SU-DHL-6 (cell line): ENCODE measurements around the gene JSRP1.

ENCODE experiments used
- H2AFZ ChIP-seq: fragments of 200-600 bp; sonication (generic); 2 replicates; pipeline ENCODE4 v1.6.1; 2014; ENCODE audit warnings: low read depth, mild to moderate bottlenecking, moderate library complexity, mixed read lengths, antibody characterized with exemption, low read length; ENCODE audit not compliant: severe bottlenecking
- H3F3A ChIP-seq: fragments of 200-600 bp; shearing (Covaris generic); 2 replicates; pipeline ENCODE4 v1.6.0; 2016; ENCODE audit warnings: antibody characterized with exemption, mild to moderate bottlenecking; ENCODE audit not compliant: insufficient read depth
- H3K27ac ChIP-seq: fragments of 200-600 bp; sonication (generic); 2 replicates; pipeline ENCODE4 v1.5.1; 2016; ENCODE audit warnings: low read depth, mild to moderate bottlenecking, low read length, moderate library complexity, mixed read lengths
- H3K27me3 ChIP-seq: fragments of 200-600 bp; sonication (generic), shearing (Covaris generic); 2 replicates; pipeline ENCODE4 v1.6.0; 2014; ENCODE audit warnings: mild to moderate bottlenecking, low read length
- H3K36me3 ChIP-seq: fragments of 200-600 bp; sonication (generic); 2 replicates; pipeline ENCODE4 v1.6.1; 2014; ENCODE audit warnings: mild to moderate bottlenecking, low read length, mixed read lengths
- H3K4me2 ChIP-seq: fragments of 300-600, 200-600 bp; shearing (Covaris generic), sonication (generic); 2 replicates; pipeline ENCODE4 v1.6.0; 2014; ENCODE audit warnings: low read length, low read depth, mild to moderate bottlenecking; ENCODE audit not compliant: poor library complexity, severe bottlenecking
- H3K4me3 ChIP-seq: fragments of 200-600 bp; sonication (generic); 2 replicates; pipeline ENCODE4 v1.5.1; 2014; ENCODE audit warnings: antibody characterized with exemption, low read length, mild to moderate bottlenecking, mixed read lengths; ENCODE audit not compliant: insufficient read depth, poor library complexity, severe bottlenecking
- H3K79me2 ChIP-seq: fragments of 200-600 bp; sonication (generic); 2 replicates; pipeline ENCODE4 v1.6.1; 2014; ENCODE audit warnings: mild to moderate bottlenecking, low read length, moderate library complexity; ENCODE audit not compliant: insufficient read depth
- H3K9ac ChIP-seq: fragments of 200-600 bp; sonication (generic); 2 replicates; pipeline ENCODE4 v1.7.0; 2014; ENCODE audit warnings: mild to moderate bottlenecking, low read length
- H3K9me2 ChIP-seq: fragments of 200-600 bp; sonication (generic); replicated peaks from 2 replicates; pipeline ENCODE4 v1.6.1; 2014; ENCODE audit warnings: low read length; ENCODE audit not compliant: insufficient read depth
- H3K9me3 ChIP-seq: fragments of 200-600 bp; sonication (generic); 2 replicates; pipeline ENCODE4 v1.6.1; 2014; ENCODE audit warnings: low read length, mixed read lengths; ENCODE audit not compliant: insufficient read depth
- H4K20me1 ChIP-seq: fragments of 200-600 bp; sonication (generic); 2 replicates; pipeline ENCODE4 v1.6.1; 2014; ENCODE audit warnings: low read depth, mild to moderate bottlenecking, antibody characterized with exemption, low read length, moderate library complexity, mixed read lengths
- CTCF ChIP-seq: fragments of 200-600 bp; sonication (generic); IDR thresholded peaks from one replicate; pipeline ENCODE4 v1.5.1; 2017; ENCODE audit warnings: antibody characterized with exemption, mild to moderate bottlenecking, low read length, moderate library complexity; ENCODE audit not compliant: insufficient read depth, poor library complexity, severe bottlenecking
- EZH2phosphoT487 ChIP-seq: fragments of 200-600 bp; sonication (generic), shearing (Covaris generic); conservative IDR thresholded peaks from 2 replicates; pipeline ENCODE4 v1.6.1; 2018; ENCODE audit warnings: mild to moderate bottlenecking, antibody characterized with exemption, low read length, moderate library complexity, mixed read lengths

JSRP1 gene

GRCh38 chr19:2244125-2244411 lies 12.1 kb downstream of the JSRP1 start:
- Histone ChIP-seq H4K20me1 (peaks cover 5% of the 10 kb centered on the region; the same call in 1 of the 2 replicates), H3K27me3 (no peaks in the 10 kb centered on the region), H3K27ac (no peak overlapping the region), H2AFZ (no peak overlapping the region), H3K36me3 (no peaks in the 10 kb centered on the region), H3F3A (0 out of 2 replicates have a peak, but pooled peaks cover 6% of the 10 kb centered on the region), H3K9me2 (no peaks in the 10 kb centered on the region), H3K4me3 (no peak overlapping the region), H3K9me3 (no peaks in the 10 kb centered on the region), H3K4me2 (no peak overlapping the region), H3K79me2 (peaks cover 46% of the 10 kb centered on the region), H3K9ac (no peak overlapping the region)
- TF ChIP-seq CTCF (no peak), EZH2phosphoT487 (no peak)

GRCh38 chr19:2243274-2244124 lies 12.7 kb downstream of the JSRP1 start:
- Histone ChIP-seq H3F3A (0 out of 2 replicates have a peak, but pooled peaks cover under 1% of the 10 kb centered on the region), H3K36me3 (no peaks in the 10 kb centered on the region), H2AFZ (no peak overlapping the region), H3K9me3 (no peaks in the 10 kb centered on the region), H3K27ac (no peak overlapping the region), H3K9ac (no peak overlapping the region), H3K79me2 (peaks cover 52% of the 10 kb centered on the region), H3K27me3 (no peaks in the 10 kb centered on the region), H4K20me1 (peaks cover 8% of the 10 kb centered on the region; the same call in 1 of the 2 replicates), H3K4me2 (no peak overlapping the region), H3K4me3 (no peak overlapping the region), H3K9me2 (no peaks in the 10 kb centered on the region)
- TF ChIP-seq EZH2phosphoT487, result no peak
- no peak for TF ChIP-seq CTCF

- H3K4me2 ChIP-seq, result no peak overlapping the region
- peaks cover 8% of the 10 kb centered on the region; the same call in 1 of the 2 replicates for H4K20me1 ChIP-seq
- H3F3A ChIP-seq, result no peaks in the 10 kb centered on the region
- H3K27me3 ChIP-seq, result no peaks in the 10 kb centered on the region
- peaks cover 59% of the 10 kb centered on the region for H3K79me2 ChIP-seq
- H3K36me3 ChIP-seq, result no peaks in the 10 kb centered on the region
- H3K9me3 ChIP-seq, result no peaks in the 10 kb centered on the region
- H3K9ac ChIP-seq, result no peak overlapping the region
- H2AFZ ChIP-seq, result no peak overlapping the region
- no peak overlapping the region for H3K4me3 ChIP-seq
- TF ChIP-seq EZH2phosphoT487, result no peak
- no peaks in the 10 kb centered on the region for H3K9me2 ChIP-seq
- no peak overlapping the region for H3K27ac ChIP-seq
Measured at GRCh38 chr19:2242816-2243215, 13.4 kb downstream of the JSRP1 start.

- H3K9ac ChIP-seq, result no peak overlapping the region
- no peaks in the 10 kb centered on the region for H3K27me3 ChIP-seq
- H3K4me3 ChIP-seq, result no peak overlapping the region
- no peaks in the 10 kb centered on the region for H3K36me3 ChIP-seq
- no peaks in the 10 kb centered on the region for H3F3A ChIP-seq
- H3K4me2 ChIP-seq, result no peak overlapping the region
- no peak overlapping the region for H3K27ac ChIP-seq
- no peaks in the 10 kb centered on the region for H3K9me2 ChIP-seq
- peaks cover 66% of the 10 kb centered on the region for H3K79me2 ChIP-seq
- H3K9me3 ChIP-seq, result no peaks in the 10 kb centered on the region
- TF ChIP-seq EZH2phosphoT487, result no peak
- no peak overlapping the region for H2AFZ ChIP-seq
- H4K20me1 ChIP-seq, result peaks cover 8% of the 10 kb centered on the region; the same call in 1 of the 2 replicates
Measured at GRCh38 chr19:2242092-2242537, 14.1 kb downstream of the JSRP1 start.
